GM10248 (cell line): Measurements from ENCODE around the gene ELMOD1.

Experiments
- CTCF ChIA-PET: fragments of 300-600 bp; sonication (Branson Sonifier 250); formaldehyde crosslinking; extraction: SDS; loops from one replicate; lab custom pipeline; 2021; ENCODE audit warnings: antibody characterized with exemption; lab: Yijun Ruan, JAX
- POLR2A ChIA-PET: fragments of 350-650 bp; sonication (Branson Sonifier 250); formaldehyde crosslinking; extraction: SDS; loops from one replicate; lab custom pipeline; 2020; ENCODE audit warnings: antibody characterized with exemption; lab: Yijun Ruan, JAX
- DNase-seq: peaks from one replicate; pipeline ENCODE4 v3.0.0; 2012; ENCODE audit errors: extremely low spot score
- CTCF ChIP-seq: IDR thresholded peaks from 2 replicates; pipeline ENCODE4 v1.5.1; 2012; ENCODE audit warnings: mild to moderate bottlenecking, low read depth; ENCODE audit errors: extremely low read depth, missing control alignments, control extremely low read depth

ELMOD1 gene

GRCh38 chr11:107699371-107700285 is 108.7 kb downstream of the ELMOD1 start:
- ChIA-PET CTCF (interaction anchor here (1.0 kb wide), 1 partner anchor 11 kb away, joined by 9 read pairs; no protein-coding TSS in a partner anchor), POLR2A (no interaction called here)
- no peak for DNase-seq
- TF ChIP-seq CTCF: no peak

GRCh38 chr11:107702109-107702660 is 111.2 kb downstream of the ELMOD1 start:
- ChIA-PET CTCF (interaction anchor here (0.8 to 1.9 kb wide), 4 partner anchors 8 to 17 kb away, joined by 3 to 5 read pairs (median 4); partner anchors contain the start of gene SLN), POLR2A (no interaction called here)
- TF ChIP-seq CTCF: no peak
- no peak for DNase-seq

- POLR2A ChIA-PET: no interaction called here
- DNase-seq: no peak
- CTCF ChIA-PET: no interaction called here
- no peak for TF ChIP-seq CTCF
These were observed 111.8 kb downstream of the ELMOD1 start for GRCh38 chr11:107702723-107703122.

GRCh38 chr11:107704451-107704850 is 113.5 kb downstream of the ELMOD1 start:
- CTCF ChIA-PET: no interaction called here

GRCh38 chr11:107705027-107705426 is 114.1 kb downstream of the ELMOD1 start:
- no peak for TF ChIP-seq CTCF
- CTCF ChIA-PET: no interaction called here
- POLR2A ChIA-PET: no interaction called here
- no peak for DNase-seq

More at GRCh38 chr11:107704451-107704850, 113.5 kb downstream of the ELMOD1 start:
- no peak for TF ChIP-seq CTCF
- DNase-seq: no peak
- POLR2A ChIA-PET: no interaction called here

- DNase-seq: no peak
- TF ChIP-seq CTCF: no peak
- CTCF ChIA-PET: interaction anchor here (0.8 kb wide), 1 partner anchor 53 kb away, joined by 3 read pairs; no protein-coding TSS in a partner anchor
- POLR2A ChIA-PET: no interaction called here
These were observed 115.6 kb downstream of the ELMOD1 start for GRCh38 chr11:107706531-107706930.
